ENCODE data around the gene MAN1C1.

DNA sequence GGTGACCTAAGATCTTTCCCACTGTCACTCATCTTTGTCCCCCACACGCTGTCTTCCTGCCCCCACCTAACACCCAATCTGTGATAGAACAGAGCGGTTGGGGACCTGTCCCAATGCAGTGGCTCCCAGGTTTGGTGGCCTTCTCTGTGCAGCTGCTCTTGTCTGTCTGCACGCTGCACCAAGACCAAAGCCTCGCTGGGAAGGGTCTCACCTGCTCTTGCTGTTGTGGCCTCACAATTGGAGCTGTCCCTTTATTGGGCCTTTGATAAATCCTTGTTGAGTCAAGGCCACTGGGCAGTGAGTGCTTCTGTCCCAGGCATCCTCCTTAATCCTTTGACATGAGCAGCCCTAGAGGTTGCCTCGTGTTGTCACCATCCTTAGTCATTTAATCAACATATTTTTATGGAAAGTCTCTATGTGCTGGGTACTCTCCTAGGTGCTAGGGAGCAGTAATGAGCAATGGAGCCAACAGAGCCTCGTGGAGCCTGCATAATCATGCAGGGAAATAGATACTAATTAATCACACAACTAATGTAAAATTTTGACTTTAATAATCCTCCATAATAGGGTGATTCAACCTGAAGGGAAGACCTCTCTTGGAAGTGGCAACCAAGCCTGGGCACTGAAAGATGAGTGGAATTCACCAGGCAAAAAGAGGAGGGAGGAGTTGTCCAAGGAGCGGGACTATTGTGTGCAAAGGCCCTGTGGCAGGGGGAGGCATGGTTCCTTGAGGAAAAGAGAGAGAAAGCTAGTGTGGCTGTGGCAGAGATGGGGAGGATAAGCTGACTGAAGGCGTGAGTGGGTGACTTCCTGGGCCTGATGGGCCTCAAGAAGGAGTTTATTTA, 57.6 kb downstream of the MAN1C1 start:
- TF ChIP-seq, protein P1, sequence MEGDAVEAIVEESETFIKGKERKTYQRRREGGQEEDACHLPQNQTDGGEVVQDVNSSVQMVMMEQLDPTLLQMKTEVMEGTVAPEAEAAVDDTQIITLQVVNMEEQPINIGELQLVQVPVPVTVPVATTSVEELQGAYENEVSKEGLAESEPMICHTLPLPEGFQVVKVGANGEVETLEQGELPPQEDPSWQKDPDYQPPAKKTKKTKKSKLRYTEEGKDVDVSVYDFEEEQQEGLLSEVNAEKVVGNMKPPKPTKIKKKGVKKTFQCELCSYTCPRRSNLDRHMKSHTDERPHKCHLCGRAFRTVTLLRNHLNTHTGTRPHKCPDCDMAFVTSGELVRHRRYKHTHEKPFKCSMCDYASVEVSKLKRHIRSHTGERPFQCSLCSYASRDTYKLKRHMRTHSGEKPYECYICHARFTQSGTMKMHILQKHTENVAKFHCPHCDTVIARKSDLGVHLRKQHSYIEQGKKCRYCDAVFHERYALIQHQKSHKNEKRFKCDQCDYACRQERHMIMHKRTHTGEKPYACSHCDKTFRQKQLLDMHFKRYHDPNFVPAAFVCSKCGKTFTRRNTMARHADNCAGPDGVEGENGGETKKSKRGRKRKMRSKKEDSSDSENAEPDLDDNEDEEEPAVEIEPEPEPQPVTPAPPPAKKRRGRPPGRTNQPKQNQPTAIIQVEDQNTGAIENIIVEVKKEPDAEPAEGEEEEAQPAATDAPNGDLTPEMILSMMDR (IDR thresholded peaks at IDR 0.05): no peak
- TF ChIP-seq EP300 (IDR thresholded peaks at IDR 0.05): no peak
